ENCODE results near the gene MTG2. TPM values are rescaled to one million over a fixed set of nuclear protein-coding genes. Genes with fewer than 3 reads are reported as not detected.

Gene MTG2
- total and polyA plus RNA-seq, 2 of the 13 experiments (the other 11 are each of a cell fraction or from before 2014, with no cell fraction given) = 20.4 to 37.8 TPM

DNA sequence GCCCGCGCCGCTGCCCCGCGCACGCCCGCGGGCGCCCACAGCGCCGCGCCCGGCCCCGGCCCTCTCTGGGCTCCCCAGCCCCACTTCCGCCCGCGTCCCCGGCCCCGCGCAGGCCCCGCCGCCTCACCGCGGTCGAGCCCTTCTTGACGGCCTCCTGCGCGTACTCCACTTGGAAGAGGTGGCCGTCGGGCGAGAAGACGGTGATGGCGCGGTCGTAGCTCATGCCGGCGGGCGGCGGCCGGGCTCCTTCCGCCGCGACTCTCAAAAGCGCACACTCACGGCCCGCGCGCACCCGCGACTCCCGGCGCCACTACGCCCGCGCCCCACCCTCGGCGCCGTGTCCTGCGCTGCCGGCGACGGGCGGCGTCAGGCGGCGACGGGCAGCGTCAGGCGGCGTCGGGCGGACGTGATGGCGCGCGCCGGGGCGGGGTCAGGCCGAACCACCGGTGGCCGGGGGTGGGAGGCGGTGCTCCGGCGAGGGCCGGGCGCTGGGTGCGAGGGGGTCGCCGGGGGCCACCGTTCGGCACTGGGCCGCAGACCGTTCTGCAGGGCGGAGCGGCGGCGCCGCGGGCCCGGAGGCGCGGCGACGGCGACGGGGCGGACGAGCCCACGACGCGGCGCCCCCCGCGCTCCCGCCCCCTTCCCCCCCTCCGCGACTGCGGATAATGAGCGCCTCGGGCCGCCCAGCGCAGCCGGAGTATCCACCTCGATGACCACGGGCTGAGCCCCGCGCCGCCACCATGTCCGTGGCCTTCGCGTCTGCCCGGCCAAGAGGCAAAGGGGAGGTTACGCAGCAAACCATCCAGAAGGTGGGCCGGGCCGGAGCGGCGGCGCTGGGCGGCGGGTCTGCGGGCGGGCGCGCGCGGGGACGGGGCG lies 39.5 kb upstream of the MTG2 start, which contains the start of the genes PSMA7 and SS18L1 (continued):
- TF ChIP-seq, protein P1, sequence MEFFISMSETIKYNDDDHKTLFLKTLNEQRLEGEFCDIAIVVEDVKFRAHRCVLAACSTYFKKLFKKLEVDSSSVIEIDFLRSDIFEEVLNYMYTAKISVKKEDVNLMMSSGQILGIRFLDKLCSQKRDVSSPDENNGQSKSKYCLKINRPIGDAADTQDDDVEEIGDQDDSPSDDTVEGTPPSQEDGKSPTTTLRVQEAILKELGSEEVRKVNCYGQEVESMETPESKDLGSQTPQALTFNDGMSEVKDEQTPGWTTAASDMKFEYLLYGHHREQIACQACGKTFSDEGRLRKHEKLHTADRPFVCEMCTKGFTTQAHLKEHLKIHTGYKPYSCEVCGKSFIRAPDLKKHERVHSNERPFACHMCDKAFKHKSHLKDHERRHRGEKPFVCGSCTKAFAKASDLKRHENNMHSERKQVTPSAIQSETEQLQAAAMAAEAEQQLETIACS (CRISPR knock-in tag; IDR thresholded peaks at IDR 0.05) = peak; percentile 95
- TF ChIP-seq NKX3-1 (CRISPR knock-in tag; IDR thresholded peaks at IDR 0.05) (no peak), AGO2 (optimal IDR thresholded peaks at IDR 0.05; ENCODE audit: low read depth, low read length) (no peak), ZNF564 (CRISPR knock-in tag; IDR thresholded peaks at IDR 0.05) (peak; percentile 98), ZNF274 (CRISPR knock-in tag; IDR thresholded peaks at IDR 0.05) (no peak; the same call in none of the 2 replicates), GTF3A (CRISPR knock-in tag; conservative IDR thresholded peaks at IDR 0.05) (no peak), KLF11 (CRISPR knock-in tag; IDR thresholded peaks at IDR 0.05) (peak; percentile 34; the same call in 1 of the 2 replicates), ZBTB7B (CRISPR knock-in tag; IDR thresholded peaks at IDR 0.05) (0 out of 2 replicates have a peak, but pooled peaks have one; percentile 39), FOXM1 (CRISPR knock-in tag; IDR thresholded peaks at IDR 0.05) (no peak), PCBP2 (optimal IDR thresholded peaks at IDR 0.05; ENCODE audit: low read depth, low read length, poor library complexity, severe bottlenecking) (no peak), ZNF615 (CRISPR knock-in tag; IDR thresholded peaks at IDR 0.05; ENCODE audit: borderline replicate concordance) (no peak), SOX6 (IDR thresholded peaks at IDR 0.05) (no peak), SOX6 (CRISPR knock-in tag; IDR thresholded peaks at IDR 0.05) (no peak), FLYWCH1 (CRISPR knock-in tag; IDR thresholded peaks at IDR 0.05) (no peak), ZFYVE20 (CRISPR knock-in tag; IDR thresholded peaks at IDR 0.05; ENCODE audit: borderline replicate concordance, low read depth) (no peak), KDM2A (CRISPR knock-in tag; IDR thresholded peaks at IDR 0.05; ENCODE audit: borderline replicate concordance, low read depth) (peak; percentile 89), TCF7 (IDR thresholded peaks at IDR 0.05; ENCODE audit: low read depth) (no peak), JUNB (CRISPR knock-in tag; IDR thresholded peaks at IDR 0.05; ENCODE audit: borderline replicate concordance) (no peak), ZNF577 (CRISPR knock-in tag; IDR thresholded peaks at IDR 0.05; ENCODE audit: borderline replicate concordance, low read depth) (0 out of 2 replicates have a peak, but pooled peaks have one; percentile 88)
- TF ChIP-seq, protein P2, sequence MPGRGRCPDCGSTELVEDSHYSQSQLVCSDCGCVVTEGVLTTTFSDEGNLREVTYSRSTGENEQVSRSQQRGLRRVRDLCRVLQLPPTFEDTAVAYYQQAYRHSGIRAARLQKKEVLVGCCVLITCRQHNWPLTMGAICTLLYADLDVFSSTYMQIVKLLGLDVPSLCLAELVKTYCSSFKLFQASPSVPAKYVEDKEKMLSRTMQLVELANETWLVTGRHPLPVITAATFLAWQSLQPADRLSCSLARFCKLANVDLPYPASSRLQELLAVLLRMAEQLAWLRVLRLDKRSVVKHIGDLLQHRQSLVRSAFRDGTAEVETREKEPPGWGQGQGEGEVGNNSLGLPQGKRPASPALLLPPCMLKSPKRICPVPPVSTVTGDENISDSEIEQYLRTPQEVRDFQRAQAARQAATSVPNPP (CRISPR knock-in tag; IDR thresholded peaks at IDR 0.05) = no peak; the same call in 1 of the 2 replicates
- TF ChIP-seq, protein P3, sequence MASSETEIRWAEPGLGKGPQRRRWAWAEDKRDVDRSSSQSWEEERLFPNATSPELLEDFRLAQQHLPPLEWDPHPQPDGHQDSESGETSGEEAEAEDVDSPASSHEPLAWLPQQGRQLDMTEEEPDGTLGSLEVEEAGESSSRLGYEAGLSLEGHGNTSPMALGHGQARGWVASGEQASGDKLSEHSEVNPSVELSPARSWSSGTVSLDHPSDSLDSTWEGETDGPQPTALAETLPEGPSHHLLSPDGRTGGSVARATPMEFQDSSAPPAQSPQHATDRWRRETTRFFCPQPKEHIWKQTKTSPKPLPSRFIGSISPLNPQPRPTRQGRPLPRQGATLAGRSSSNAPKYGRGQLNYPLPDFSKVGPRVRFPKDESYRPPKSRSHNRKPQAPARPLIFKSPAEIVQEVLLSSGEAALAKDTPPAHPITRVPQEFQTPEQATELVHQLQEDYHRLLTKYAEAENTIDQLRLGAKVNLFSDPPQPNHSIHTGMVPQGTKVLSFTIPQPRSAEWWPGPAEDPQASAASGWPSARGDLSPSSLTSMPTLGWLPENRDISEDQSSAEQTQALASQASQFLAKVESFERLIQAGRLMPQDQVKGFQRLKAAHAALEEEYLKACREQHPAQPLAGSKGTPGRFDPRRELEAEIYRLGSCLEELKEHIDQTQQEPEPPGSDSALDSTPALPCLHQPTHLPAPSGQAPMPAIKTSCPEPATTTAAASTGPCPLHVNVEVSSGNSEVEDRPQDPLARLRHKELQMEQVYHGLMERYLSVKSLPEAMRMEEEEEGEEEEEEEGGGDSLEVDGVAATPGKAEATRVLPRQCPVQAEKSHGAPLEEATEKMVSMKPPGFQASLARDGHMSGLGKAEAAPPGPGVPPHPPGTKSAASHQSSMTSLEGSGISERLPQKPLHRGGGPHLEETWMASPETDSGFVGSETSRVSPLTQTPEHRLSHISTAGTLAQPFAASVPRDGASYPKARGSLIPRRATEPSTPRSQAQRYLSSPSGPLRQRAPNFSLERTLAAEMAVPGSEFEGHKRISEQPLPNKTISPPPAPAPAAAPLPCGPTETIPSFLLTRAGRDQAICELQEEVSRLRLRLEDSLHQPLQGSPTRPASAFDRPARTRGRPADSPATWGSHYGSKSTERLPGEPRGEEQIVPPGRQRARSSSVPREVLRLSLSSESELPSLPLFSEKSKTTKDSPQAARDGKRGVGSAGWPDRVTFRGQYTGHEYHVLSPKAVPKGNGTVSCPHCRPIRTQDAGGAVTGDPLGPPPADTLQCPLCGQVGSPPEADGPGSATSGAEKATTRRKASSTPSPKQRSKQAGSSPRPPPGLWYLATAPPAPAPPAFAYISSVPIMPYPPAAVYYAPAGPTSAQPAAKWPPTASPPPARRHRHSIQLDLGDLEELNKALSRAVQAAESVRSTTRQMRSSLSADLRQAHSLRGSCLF (CRISPR knock-in tag; IDR thresholded peaks at IDR 0.05; ENCODE audit: borderline replicate concordance) = no peak
- TF ChIP-seq, protein P4, sequence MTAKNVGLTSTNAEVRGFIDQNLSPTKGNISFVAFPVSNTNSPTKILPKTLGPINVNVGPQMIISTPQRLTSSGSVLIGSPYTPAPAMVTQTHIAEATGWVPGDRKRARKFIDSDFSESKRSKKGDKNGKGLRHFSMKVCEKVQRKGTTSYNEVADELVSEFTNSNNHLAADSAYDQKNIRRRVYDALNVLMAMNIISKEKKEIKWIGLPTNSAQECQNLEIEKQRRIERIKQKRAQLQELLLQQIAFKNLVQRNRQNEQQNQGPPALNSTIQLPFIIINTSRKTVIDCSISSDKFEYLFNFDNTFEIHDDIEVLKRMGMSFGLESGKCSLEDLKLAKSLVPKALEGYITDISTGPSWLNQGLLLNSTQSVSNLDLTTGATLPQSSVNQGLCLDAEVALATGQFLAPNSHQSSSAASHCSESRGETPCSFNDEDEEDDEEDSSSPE (CRISPR knock-in tag; IDR thresholded peaks at IDR 0.05) = peak; percentile 82

Measured in HepG2 (cell line).